ENCODE results near the gene PTPRG.

PTPRG gene

DNA sequence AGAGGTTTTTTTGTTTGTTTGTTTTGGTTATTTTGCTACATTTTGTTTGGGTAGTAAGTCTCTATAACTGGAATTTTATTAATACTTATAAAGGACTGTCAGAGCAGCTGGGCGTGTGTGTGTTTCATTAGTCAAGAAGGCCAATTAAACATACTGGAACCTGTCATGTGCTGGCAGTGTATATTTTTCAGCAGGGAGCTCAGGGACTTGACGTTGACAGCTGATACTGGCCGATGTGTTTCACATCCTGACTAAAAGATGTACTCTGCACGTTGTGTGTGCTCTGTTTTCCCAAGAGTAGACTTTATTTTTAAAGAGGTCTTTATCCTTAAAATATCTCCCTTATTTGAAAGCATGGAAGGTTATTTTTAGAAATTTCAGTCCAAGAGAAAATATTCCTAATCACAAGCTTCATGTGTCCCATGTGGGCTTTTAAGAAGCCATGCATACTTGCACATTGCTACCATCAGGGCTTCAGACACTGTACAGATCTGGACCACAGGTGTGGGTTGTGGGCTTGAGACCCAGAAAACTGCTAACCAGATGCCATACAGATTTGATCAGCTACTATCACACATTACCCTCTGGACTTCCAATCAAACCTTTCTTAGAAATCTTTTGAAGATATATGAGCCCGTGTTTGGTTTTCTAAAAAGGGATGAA, 676.0 kb downstream of the PTPRG start:
- no peak overlapping the region for H2BK5ac ChIP-seq (ENCODE audit: low read depth, low read length, poor library complexity)
- H3K4me1 ChIP-seq (ENCODE audit: control insufficient read depth in 1 of 2, insufficient read depth in 2 of 2, low read length in 2 of 2), result no peaks in the 10 kb centered on the region
- no peak overlapping the region for H3K4me2 ChIP-seq (ENCODE audit: low read length)
- no peaks in the 10 kb centered on the region for H3K36me3 ChIP-seq (ENCODE audit: control insufficient read depth in 1 of 2, insufficient read depth in 2 of 2, low read length in 2 of 2)
- H4K8ac ChIP-seq (ENCODE audit: low read depth, low read length), result no peak overlapping the region
- no peak overlapping the region for H2BK12ac ChIP-seq (ENCODE audit: low read length)
- no peaks in the 10 kb centered on the region for H3K9me3 ChIP-seq (ENCODE audit: insufficient read depth, low read depth, low read length)
- no peak overlapping the region for H3K14ac ChIP-seq (ENCODE audit: low read length)
- H2BK120ac ChIP-seq (ENCODE audit: insufficient read depth, low read length, poor library complexity), result no peak overlapping the region
- no peak overlapping the region for H3K18ac ChIP-seq (ENCODE audit: low read length)
- H3K9ac ChIP-seq (ENCODE audit: low read length), result no peak overlapping the region
- no peak overlapping the region for H3K4me3 ChIP-seq (ENCODE audit: low read depth, low read length)
- no peak overlapping the region for H3K4ac ChIP-seq (ENCODE audit: low read depth, low read length)
- H2AFZ ChIP-seq (ENCODE audit: insufficient read depth, low read length, poor library complexity), result no peak overlapping the region
- no peak overlapping the region for H3K27ac ChIP-seq (ENCODE audit: low read depth, low read length)
- H3K79me1 ChIP-seq (ENCODE audit: low read length), result no peaks in the 10 kb centered on the region
- H3K23ac ChIP-seq (ENCODE audit: low read length), result no peak overlapping the region
- peak in 1 of 2 donors; percentile 3 for DNase-seq
- no peak overlapping the region for H4K12ac ChIP-seq (ENCODE audit: low read depth, low read length)
- no peaks in the 10 kb centered on the region for H3K79me2 ChIP-seq (ENCODE audit: control insufficient read depth, insufficient read depth, low read length, poor library complexity)
- no peak overlapping the region for H2AK5ac ChIP-seq (ENCODE audit: low read length)
- H3K27me3 ChIP-seq (ENCODE audit: insufficient read depth, low read length), result no peaks in the 10 kb centered on the region
- no peak overlapping the region for H4K91ac ChIP-seq (ENCODE audit: low read depth, low read length)
- no CpG with 5 or more reads among the region's 5 CpGs for whole genome bisulfite sequencing (ENCODE audit: extremely low coverage, insufficient coverage, insufficient read length)

DNA sequence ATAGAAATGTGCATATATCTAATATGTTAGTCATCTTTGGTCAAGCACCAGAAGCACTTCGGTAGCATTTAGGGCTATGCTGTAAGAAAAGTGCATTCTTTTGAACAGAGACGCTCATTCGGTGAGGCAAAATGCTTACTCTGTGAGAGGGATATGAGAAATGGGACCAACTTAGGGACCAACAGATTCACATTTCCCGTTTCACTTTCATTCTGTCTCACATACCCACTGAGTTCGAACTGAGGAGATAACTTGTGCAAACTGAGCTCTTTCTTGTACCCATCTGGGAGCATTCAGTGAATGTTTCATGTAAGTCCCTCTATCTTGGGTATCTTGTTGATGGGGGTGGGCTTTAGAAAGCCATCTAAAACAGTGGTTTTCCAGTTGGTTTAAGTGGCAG, 676.6 kb downstream of the PTPRG start:
- Histone ChIP-seq H2BK5ac (ENCODE audit: low read depth, low read length, poor library complexity) (no peak overlapping the region), H3K23ac (ENCODE audit: low read length) (no peak overlapping the region), H2AK5ac (ENCODE audit: low read length) (no peak overlapping the region), H3K9ac (ENCODE audit: low read length) (no peak overlapping the region), H3K18ac (ENCODE audit: low read length) (no peak overlapping the region), H3K79me2 (ENCODE audit: control insufficient read depth, insufficient read depth, low read length, poor library complexity) (no peaks in the 10 kb centered on the region), H2AFZ (ENCODE audit: insufficient read depth, low read length, poor library complexity) (no peak overlapping the region), H4K8ac (ENCODE audit: low read depth, low read length) (no peak overlapping the region), H3K14ac (ENCODE audit: low read length) (no peak overlapping the region), H3K79me1 (ENCODE audit: low read length) (no peaks in the 10 kb centered on the region), H3K4me3 (ENCODE audit: low read depth, low read length) (no peak overlapping the region), H2BK120ac (ENCODE audit: insufficient read depth, low read length, poor library complexity) (no peak overlapping the region), H3K4ac (ENCODE audit: low read depth, low read length) (no peak overlapping the region), H4K91ac (ENCODE audit: low read depth, low read length) (no peak overlapping the region), H2BK12ac (ENCODE audit: low read length) (no peak overlapping the region), H3K27ac (ENCODE audit: low read depth, low read length) (no peak overlapping the region), H3K4me2 (ENCODE audit: low read length) (no peak overlapping the region), H4K12ac (ENCODE audit: low read depth, low read length) (no peak overlapping the region), H3K4me1 (ENCODE audit: control insufficient read depth in 1 of 2, insufficient read depth in 2 of 2, low read length in 2 of 2) (no peaks in the 10 kb centered on the region), H3K9me3 (ENCODE audit: insufficient read depth, low read depth, low read length) (no peaks in the 10 kb centered on the region), H3K27me3 (ENCODE audit: insufficient read depth, low read length) (no peaks in the 10 kb centered on the region), H3K36me3 (ENCODE audit: control insufficient read depth in 1 of 2, insufficient read depth in 2 of 2, low read length in 2 of 2) (no peaks in the 10 kb centered on the region)
- WGBS (ENCODE audit: extremely low coverage, insufficient coverage, insufficient read length), result no CpG with 5 or more reads among the region's 5 CpGs
- DNase-seq, result no peak

DNA sequence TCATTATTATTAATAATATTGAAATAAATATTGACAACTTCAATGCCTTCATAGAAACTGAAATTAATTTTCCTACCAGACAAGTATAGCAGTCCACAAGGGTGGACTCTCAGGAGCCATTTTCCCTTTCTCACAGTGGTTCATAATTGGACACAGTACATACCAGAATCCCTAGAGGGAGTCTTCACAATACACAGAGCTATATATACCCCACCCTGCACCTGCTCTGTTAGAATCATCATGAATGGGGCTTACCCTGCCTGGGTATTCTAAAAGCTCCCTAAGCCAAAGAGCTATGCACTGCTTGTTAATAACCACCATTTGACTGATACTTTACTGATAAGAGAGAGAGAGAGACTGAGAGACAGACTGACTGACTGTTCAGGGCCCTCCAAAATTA, 677.1 kb downstream of the PTPRG start:
- Histone ChIP-seq H3K9me3 (ENCODE audit: insufficient read depth, low read depth, low read length) (no peaks in the 10 kb centered on the region), H2AK5ac (ENCODE audit: low read length) (no peak overlapping the region), H4K91ac (ENCODE audit: low read depth, low read length) (no peak overlapping the region), H2BK5ac (ENCODE audit: low read depth, low read length, poor library complexity) (no peak overlapping the region), H4K8ac (ENCODE audit: low read depth, low read length) (no peak overlapping the region), H3K79me1 (ENCODE audit: low read length) (no peaks in the 10 kb centered on the region), H2AFZ (ENCODE audit: insufficient read depth, low read length, poor library complexity) (no peak overlapping the region), H3K9ac (ENCODE audit: low read length) (no peak overlapping the region), H3K79me2 (ENCODE audit: control insufficient read depth, insufficient read depth, low read length, poor library complexity) (no peaks in the 10 kb centered on the region), H3K27me3 (ENCODE audit: insufficient read depth, low read length) (no peaks in the 10 kb centered on the region), H2BK12ac (ENCODE audit: low read length) (no peak overlapping the region), H3K4me1 (ENCODE audit: control insufficient read depth in 1 of 2, insufficient read depth in 2 of 2, low read length in 2 of 2) (no peaks in the 10 kb centered on the region), H2BK120ac (ENCODE audit: insufficient read depth, low read length, poor library complexity) (no peak overlapping the region), H3K4me2 (ENCODE audit: low read length) (no peak overlapping the region), H3K4ac (ENCODE audit: low read depth, low read length) (no peak overlapping the region), H3K14ac (ENCODE audit: low read length) (no peak overlapping the region), H3K18ac (ENCODE audit: low read length) (no peak overlapping the region), H4K12ac (ENCODE audit: low read depth, low read length) (no peak overlapping the region), H3K36me3 (ENCODE audit: control insufficient read depth in 1 of 2, insufficient read depth in 2 of 2, low read length in 2 of 2) (no peaks in the 10 kb centered on the region), H3K27ac (ENCODE audit: low read depth, low read length) (no peak overlapping the region), H3K23ac (ENCODE audit: low read length) (no peak overlapping the region), H3K4me3 (ENCODE audit: low read depth, low read length) (no peak overlapping the region)
- no peak for DNase-seq

DNA sequence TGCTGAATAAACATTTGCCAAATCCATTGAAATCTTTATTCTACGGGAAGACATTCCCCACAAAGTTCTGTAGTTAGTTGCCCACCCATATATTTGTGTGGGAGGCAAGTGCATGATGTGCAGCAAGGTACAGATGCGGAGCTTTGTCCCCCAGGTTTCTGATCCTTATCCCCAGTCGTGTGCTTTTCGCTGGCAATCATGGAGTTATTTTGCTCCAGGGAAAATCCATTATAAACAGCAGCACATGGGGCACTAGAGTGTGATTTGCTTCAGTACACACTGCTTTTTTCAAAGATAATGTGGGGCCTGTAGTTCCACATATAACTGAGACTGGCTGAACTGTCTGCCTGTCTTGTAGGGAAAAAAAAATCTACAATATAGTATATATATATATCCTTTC, 679.9 kb downstream of the PTPRG start:
- H3K4me1 ChIP-seq (ENCODE audit: control insufficient read depth in 1 of 2, insufficient read depth in 2 of 2, low read length in 2 of 2), result no peaks in the 10 kb centered on the region
- no peaks in the 10 kb centered on the region for H3K9me3 ChIP-seq (ENCODE audit: insufficient read depth, low read depth, low read length)
- WGBS (ENCODE audit: extremely low coverage, insufficient coverage, insufficient read length), result no CpG with 5 or more reads among the region's 4 CpGs
- H3K27ac ChIP-seq (ENCODE audit: low read depth, low read length), result no peak overlapping the region
- H3K36me3 ChIP-seq (ENCODE audit: control insufficient read depth in 1 of 2, insufficient read depth in 2 of 2, low read length in 2 of 2), result no peaks in the 10 kb centered on the region
- no peak overlapping the region for H3K9ac ChIP-seq (ENCODE audit: low read length)
- H3K4ac ChIP-seq (ENCODE audit: low read depth, low read length), result no peak overlapping the region
- H3K14ac ChIP-seq (ENCODE audit: low read length), result no peak overlapping the region
- no peak overlapping the region for H4K12ac ChIP-seq (ENCODE audit: low read depth, low read length)
- no peak overlapping the region for H3K4me2 ChIP-seq (ENCODE audit: low read length)
- H3K79me2 ChIP-seq (ENCODE audit: control insufficient read depth, insufficient read depth, low read length, poor library complexity), result no peaks in the 10 kb centered on the region
- H3K79me1 ChIP-seq (ENCODE audit: low read length), result no peaks in the 10 kb centered on the region
- no peak overlapping the region for H3K4me3 ChIP-seq (ENCODE audit: low read depth, low read length)
- no peak overlapping the region for H4K8ac ChIP-seq (ENCODE audit: low read depth, low read length)
- no peak overlapping the region for H3K18ac ChIP-seq (ENCODE audit: low read length)
- no peak overlapping the region for H3K23ac ChIP-seq (ENCODE audit: low read length)
- H3K27me3 ChIP-seq (ENCODE audit: insufficient read depth, low read length), result no peaks in the 10 kb centered on the region
- no peak overlapping the region for H2AFZ ChIP-seq (ENCODE audit: insufficient read depth, low read length, poor library complexity)
- no peak overlapping the region for H2BK120ac ChIP-seq (ENCODE audit: insufficient read depth, low read length, poor library complexity)
- H2AK5ac ChIP-seq (ENCODE audit: low read length), result no peak overlapping the region
- H2BK5ac ChIP-seq (ENCODE audit: low read depth, low read length, poor library complexity), result no peak overlapping the region
- H4K91ac ChIP-seq (ENCODE audit: low read depth, low read length), result no peak overlapping the region
- no peak for DNase-seq
- H2BK12ac ChIP-seq (ENCODE audit: low read length), result no peak overlapping the region
